Ovary (tissue), 1 donor: ENCODE measurements around the gene PRDM15.

Experiments
- EP300 ChIP-seq: sonication (generic); formaldehyde crosslinking; IDR thresholded peaks from one replicate; pipeline ENCODE4 v1.6.1; 2017; ENCODE audit warnings: antibody characterized with exemption
- POLR2A ChIP-seq: fragments of 450-650 bp; IDR thresholded peaks from one replicate; pipeline ENCODE4 v1.6.1; 2017; ENCODE audit warnings: antibody characterized with exemption, mild to moderate bottlenecking, moderate library complexity

- no peak for TF ChIP-seq EP300
- TF ChIP-seq POLR2A: no peak
Observed at GRCh38 chr21:41876928-41877652, 2.1 kb downstream of the PRDM15 start.
